NCI-H82 treated with DMSO at 0.1 percent for 48 hours (cell line): ENCODE measurements around the gene FLACC1.

Experiments
- DNase-seq: peaks from one replicate; lab custom pipeline; 2025; ENCODE audit not compliant: unreplicated experiment; lab: John Stamatoyannopoulos, UW

FLACC1 gene

GRCh38 chr2:201279079-201279478 is 78.1 kb downstream of the FLACC1 start:
- no peak for DNase-seq

GRCh38 chr2:201276511-201276910 is 80.6 kb downstream of the FLACC1 start:
- DNase-seq: no peak

- no peak for DNase-seq
These were observed 81.2 kb downstream of the FLACC1 start for GRCh38 chr2:201275990-201276389.

- DNase-seq: no peak
These were observed 82.1 kb downstream of the FLACC1 start for GRCh38 chr2:201275069-201275468.

- DNase-seq: no peak
These were observed 83.7 kb downstream of the FLACC1 start for GRCh38 chr2:201273330-201273983.

GRCh38 chr2:201271917-201272316 is 85.2 kb downstream of the FLACC1 start:
- DNase-seq: no peak

GRCh38 chr2:201270293-201271001 is 86.7 kb downstream of the FLACC1 start:
- DNase-seq: no peak

GRCh38 chr2:201269764-201270163 is 87.4 kb downstream of the FLACC1 start:
- DNase-seq: no peak

GRCh38 chr2:201267278-201268030 is 89.7 kb downstream of the FLACC1 start:
- no peak for DNase-seq

- DNase-seq: no peak
These were observed 90.5 kb downstream of the FLACC1 start for GRCh38 chr2:201266629-201267028.

- no peak for DNase-seq
These were observed 92.5 kb downstream of the FLACC1 start for GRCh38 chr2:201264472-201265173.

GRCh38 chr2:201263779-201264178 is 93.4 kb downstream of the FLACC1 start:
- no peak for DNase-seq

- no peak for DNase-seq
These were observed 94.4 kb downstream of the FLACC1 start for GRCh38 chr2:201262718-201263117.

GRCh38 chr2:201261906-201262305 is 95.2 kb downstream of the FLACC1 start:
- no peak for DNase-seq

GRCh38 chr2:201261471-201261870 is 95.7 kb downstream of the FLACC1 start:
- DNase-seq: no peak

GRCh38 chr2:201260302-201260800 is 96.8 kb downstream of the FLACC1 start, which contains the start of gene CASP8:
Gene CASP8 (plus strand): TSS chr2:201260536. CDS start chr2:201266487, 5,951 bp downstream.
- DNase-seq: no peak

- no peak for DNase-seq
These were observed 98.2 kb downstream of the FLACC1 start for GRCh38 chr2:201258666-201259615.

- DNase-seq: no peak
These were observed 99.0 kb downstream of the FLACC1 start for GRCh38 chr2:201257956-201258665.

- no peak for DNase-seq
These were observed 99.7 kb downstream of the FLACC1 start for GRCh38 chr2:201257381-201257955.
